ENCODE results near the gene TNFRSF19.
"Not testable (repeated sequence)": the region's sequence is repeated elsewhere in the genome, so short reads cannot be mapped to it uniquely, and the experiment has no call there.

Gene TNFRSF19

GRCh38 chr13:23655321-23655720 is 85.1 kb downstream of the TNFRSF19 start:
- no peak for DNase-seq (ENCODE audit: low read depth in 2 of 2)

GRCh38 chr13:23656637-23657371 is 86.6 kb downstream of the TNFRSF19 start:
- DNase-seq (ENCODE audit: low read depth in 2 of 2) = no peak

- no peak for DNase-seq (ENCODE audit: low read depth in 2 of 2)
Measured at GRCh38 chr13:23658929-23659541, 88.8 kb downstream of the TNFRSF19 start.

- no peak for DNase-seq (ENCODE audit: low read depth in 2 of 2)
Measured at GRCh38 chr13:23660249-23660648, 90.0 kb downstream of the TNFRSF19 start.

- no peak for DNase-seq (ENCODE audit: low read depth in 2 of 2)
Measured at GRCh38 chr13:23666582-23666981, 96.4 kb downstream of the TNFRSF19 start.

- no peak for DNase-seq (ENCODE audit: low read depth in 2 of 2)
Measured at GRCh38 chr13:23667750-23668149, 97.5 kb downstream of the TNFRSF19 start.

GRCh38 chr13:23668562-23668961 is 98.3 kb downstream of the TNFRSF19 start:
- DNase-seq (ENCODE audit: low read depth in 2 of 2) = no peak

- DNase-seq (ENCODE audit: low read depth in 2 of 2) = no peak
Measured at GRCh38 chr13:23670793-23671192, 100.6 kb downstream of the TNFRSF19 start.

- no peak for DNase-seq (ENCODE audit: low read depth in 2 of 2)
Measured at GRCh38 chr13:23671377-23671776, 101.2 kb downstream of the TNFRSF19 start.

GRCh38 chr13:23671897-23672296 is 101.7 kb downstream of the TNFRSF19 start:
- no peak for DNase-seq (ENCODE audit: low read depth in 2 of 2)

- DNase-seq (ENCODE audit: low read depth in 2 of 2) = no peak
Measured at GRCh38 chr13:23672616-23673015, 102.4 kb downstream of the TNFRSF19 start.

- DNase-seq (ENCODE audit: low read depth in 2 of 2) = no peak
Measured at GRCh38 chr13:23673354-23673753, 103.1 kb downstream of the TNFRSF19 start.

- no peak for DNase-seq (ENCODE audit: low read depth in 2 of 2)
Measured at GRCh38 chr13:23673867-23674605, 103.8 kb downstream of the TNFRSF19 start.

GRCh38 chr13:23674795-23675640 is 104.8 kb downstream of the TNFRSF19 start:
- no peak for DNase-seq (ENCODE audit: low read depth in 2 of 2)

GRCh38 chr13:23677679-23678288 is 107.6 kb downstream of the TNFRSF19 start:
- DNase-seq (ENCODE audit: low read depth in 2 of 2) = not testable (repeated sequence)

GRCh38 chr13:23678795-23679194 is 108.6 kb downstream of the TNFRSF19 start:
- no peak for DNase-seq (ENCODE audit: low read depth in 2 of 2)

GRCh38 chr13:23679220-23679619 is 109.0 kb downstream of the TNFRSF19 start:
- DNase-seq (ENCODE audit: low read depth in 2 of 2) = no peak

- no peak for DNase-seq (ENCODE audit: low read depth in 2 of 2)
Measured at GRCh38 chr13:23680845-23681669, 110.8 kb downstream of the TNFRSF19 start.

- DNase-seq (ENCODE audit: low read depth in 2 of 2) = no peak
Measured at GRCh38 chr13:23683084-23683483, 112.9 kb downstream of the TNFRSF19 start.

- no peak for DNase-seq (ENCODE audit: low read depth in 2 of 2)
Measured at GRCh38 chr13:23684647-23685046, 114.4 kb downstream of the TNFRSF19 start.

- DNase-seq (ENCODE audit: low read depth in 2 of 2) = no peak
Measured at GRCh38 chr13:23685416-23685815, 115.2 kb downstream of the TNFRSF19 start.

Data from stimulated activated CD4-positive, alpha-beta T cell treated with anti-CD3 and anti-CD28 coated beads, Interleukin-1b, Interleukin-23, amount 100 ng/mL, for 4 hours (primary cell).